GM18873 (cell line): ENCODE results near the gene AGXT.

ENCODE experiments used
- ATAC-seq: cut with Tn5 transposase; IDR thresholded peaks from one replicate; pipeline ENCODE4 v1.9.1; 2021; ENCODE audit warnings: mild to moderate bottlenecking, moderate library complexity, moderate number of reproducible peaks; ENCODE audit not compliant: unreplicated experiment, low FRiP score

AGXT gene

DNA sequence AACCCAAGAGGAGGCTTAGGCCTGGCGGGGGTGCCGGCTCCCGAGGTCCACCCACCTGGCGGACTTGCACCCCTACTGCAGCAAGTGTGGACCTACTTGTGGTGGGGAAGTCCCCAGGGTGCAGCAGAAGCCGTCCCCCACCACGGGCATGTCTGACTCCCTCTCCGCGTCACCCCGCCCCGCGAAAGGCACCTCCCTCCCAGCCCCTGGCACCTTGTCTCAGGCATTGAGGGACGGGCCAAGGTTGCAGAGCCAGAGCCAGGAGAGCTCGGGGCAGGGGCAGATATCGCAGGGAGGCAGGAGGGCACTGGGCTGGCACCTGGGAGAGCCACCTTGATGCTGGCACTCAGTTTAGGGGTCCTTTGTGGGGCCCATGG, 56.6 kb downstream of the AGXT start:
- no peak for ATAC-seq

DNA sequence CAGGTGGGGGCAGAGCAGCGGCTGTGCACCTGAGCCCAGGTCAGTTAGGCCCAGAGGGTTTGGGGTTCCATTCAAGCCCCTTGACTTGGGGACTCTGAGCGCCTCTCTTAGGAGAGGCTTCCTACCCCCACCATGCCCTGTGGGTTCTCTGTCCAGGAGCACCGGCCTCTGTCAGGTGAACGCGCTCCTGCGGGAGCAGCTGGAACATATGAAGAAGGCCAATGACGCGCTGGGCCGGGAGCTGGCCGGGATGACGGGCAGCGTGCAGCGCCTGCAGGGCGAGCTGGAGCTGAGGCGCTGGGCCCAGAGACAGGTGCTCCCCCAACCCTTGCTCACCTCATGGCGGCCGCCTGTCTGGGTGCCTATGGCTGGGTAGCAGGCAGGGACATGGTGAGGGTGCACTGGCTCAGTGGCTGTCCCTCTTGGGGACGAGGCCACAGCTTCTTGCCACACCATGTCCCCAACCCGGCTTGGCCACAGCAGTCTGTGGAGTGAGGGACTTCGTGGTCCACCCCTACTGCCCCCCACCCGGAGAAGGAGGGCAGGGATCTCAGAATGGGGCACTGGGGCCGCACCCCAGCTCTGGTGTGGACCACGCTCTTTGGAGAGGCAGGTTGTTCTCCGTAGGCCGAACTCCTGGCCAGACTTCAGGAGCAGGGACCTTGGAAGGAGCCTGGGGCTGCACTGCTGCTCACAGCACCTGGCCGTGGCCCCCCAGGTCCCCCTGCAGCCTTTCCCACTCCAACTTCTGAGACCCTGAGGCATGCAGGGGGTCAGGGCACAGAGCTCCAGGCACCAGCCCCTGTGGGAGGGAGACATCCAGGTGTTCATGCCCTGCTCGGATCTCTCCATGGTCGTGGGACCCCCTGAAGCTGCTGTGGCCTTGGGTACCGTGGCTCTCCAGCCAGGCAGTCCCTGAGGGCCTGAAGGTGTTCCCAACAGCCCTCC, 57.2 kb downstream of the AGXT start:
- no peak for ATAC-seq

- no peak for ATAC-seq
Measured at GRCh38 chr2:240926516-240927389, 58.1 kb downstream of the AGXT start.

DNA sequence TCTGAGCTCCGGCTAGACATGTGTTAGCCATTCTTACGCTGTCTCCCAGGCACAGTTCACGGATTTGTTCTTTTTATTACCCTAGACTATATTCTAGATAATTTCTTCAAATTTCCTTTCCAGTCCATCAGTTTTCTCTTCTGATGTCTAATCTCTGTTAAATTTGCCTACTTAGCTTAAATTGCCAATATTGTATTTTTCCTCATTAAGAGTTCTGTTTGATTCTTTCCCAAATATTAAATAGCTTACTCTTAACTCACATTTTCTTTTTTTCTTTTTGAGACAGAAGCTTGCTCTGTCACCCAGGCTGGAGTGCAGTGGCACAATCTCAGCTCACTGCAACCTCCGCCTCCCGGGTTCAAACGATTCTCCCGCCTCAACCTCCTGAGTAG, 58.8 kb downstream of the AGXT start:
- ATAC-seq, result no peak

- no peak for ATAC-seq
Measured at GRCh38 chr2:240928476-240929363, 60.1 kb downstream of the AGXT start.

GRCh38 chr2:240929364-240930095, 60.9 kb downstream of the AGXT start:
- no peak for ATAC-seq
